H1 (cell line): ENCODE results near the gene TCEA3. TPM values are rescaled to one million over a fixed set of nuclear protein-coding genes. Genes with fewer than 3 reads are reported as not detected.

Experiments
- CREB1 ChIP-seq: IDR thresholded peaks from 2 replicates; pipeline ENCODE4 v1.6.1; 2012; ENCODE audit warnings: inconsistent platforms
- YY1 ChIP-seq: IDR thresholded peaks from 2 replicates; pipeline ENCODE4 v1.6.1; 2011; ENCODE audit warnings: low read depth, mild to moderate bottlenecking, low read length
- polyA plus RNA-seq, 7 experiments: library from polyadenylated mRNA; depleted of rRNA in 3 of 7; stranded (reverse) in 5 of 7; unstranded in 2 of 7; fragments of >200 nt in 5 of 7; fragments of 200-250 nt in 2 of 7; gene quantifications; 1 replicate in 5 of 7; 2 replicates in 1 of 7; 4 replicates in 1 of 7; pipeline versions ENCODE4 v1.2.1 to v1.2.3, GENCODE V29; 2011 to 2013; ENCODE audit warnings: missing spikeins in 2 of 7, mixed read lengths in 2 of 7
- total RNA-seq: library from RNA; stranded (reverse); fragmentation: NEBNext Ultra II Directional; extraction: Animal tissue kit (Norgen Biotek cat#: 25700); gene quantifications from 2 replicates; pipeline ENCODE4 v1.2.1, GENCODE V29; 2021

TCEA3 gene
- total and polyA plus RNA-seq, 2 of the 8 experiments (the other 6 are each of a cell fraction or from before 2014, with no cell fraction given): 0.08 TPM; not detected in 1

DNA sequence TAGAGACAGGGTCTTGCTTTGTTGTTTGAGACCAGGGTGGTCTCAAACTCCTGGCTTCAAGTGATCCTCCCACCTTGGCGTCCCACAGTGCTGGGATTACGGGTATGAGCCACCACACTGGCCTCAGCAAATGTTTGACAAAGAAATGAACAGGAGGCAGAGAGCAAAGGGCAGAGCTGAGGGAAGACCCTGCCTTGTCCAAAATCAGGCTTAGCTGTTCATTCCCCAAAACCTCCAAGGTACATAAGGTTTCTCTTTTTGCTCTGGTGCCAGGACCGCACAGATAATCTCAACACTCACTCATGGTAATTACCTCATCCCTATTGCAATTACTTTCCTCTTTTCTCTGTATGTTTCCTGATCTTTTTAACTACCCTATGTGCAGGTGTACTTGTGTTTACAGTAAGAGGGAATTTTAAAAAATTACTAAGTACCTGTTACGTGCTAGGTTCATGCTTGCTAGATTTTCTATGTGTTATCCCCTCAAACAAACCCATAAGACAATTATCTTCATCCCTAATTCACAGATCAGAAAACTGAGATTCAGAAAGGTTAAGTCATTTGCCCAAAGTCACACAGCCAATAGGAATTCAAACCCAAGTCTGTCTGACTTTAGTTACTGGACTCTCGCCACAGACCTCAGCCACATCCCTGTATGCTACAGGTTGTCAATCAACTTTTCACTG is 47.9 kb upstream of the TCEA3 start (continued):
- TF ChIP-seq YY1: no peak
- TF ChIP-seq CREB1: no peak
